Measurements from ENCODE around the gene MYMX. TPM values are rescaled to one million over a fixed set of nuclear protein-coding genes. Genes with fewer than 3 reads are reported as not detected.
A peak's percentile ranks its signal among the peaks of the same experiment; 100 is the strongest.

The MYMX gene
- total RNA-seq, 1 donor from 2014 or later, result not detected

GRCh38 chr6:44224029-44224964 lies 7.6 kb downstream of the MYMX start:
- peak overlapping the region; percentile 82 for H3K27ac Mint-ChIP-seq (ENCODE audit: unreplicated experiment)
- H3K9me3 Mint-ChIP-seq (ENCODE audit: low read depth), result no peaks in the 10 kb centered on the region
- peaks cover 84% of the 10 kb centered on the region for H3K4me1 Mint-ChIP-seq (ENCODE audit: low read depth)
- peaks cover 3% of the 10 kb centered on the region for H3K36me3 Mint-ChIP-seq (ENCODE audit: low read depth)
- no peaks in the 10 kb centered on the region for H3K27me3 Mint-ChIP-seq (ENCODE audit: low read depth)
- H3K4me3 Mint-ChIP-seq (ENCODE audit: unreplicated experiment), result peak overlapping the region; percentile 86
- no peak for TF ChIP-seq CTCF (IDR thresholded peaks at IDR 0.05)
- no peak for DNase-seq (ENCODE audit: low spot score)

DNA sequence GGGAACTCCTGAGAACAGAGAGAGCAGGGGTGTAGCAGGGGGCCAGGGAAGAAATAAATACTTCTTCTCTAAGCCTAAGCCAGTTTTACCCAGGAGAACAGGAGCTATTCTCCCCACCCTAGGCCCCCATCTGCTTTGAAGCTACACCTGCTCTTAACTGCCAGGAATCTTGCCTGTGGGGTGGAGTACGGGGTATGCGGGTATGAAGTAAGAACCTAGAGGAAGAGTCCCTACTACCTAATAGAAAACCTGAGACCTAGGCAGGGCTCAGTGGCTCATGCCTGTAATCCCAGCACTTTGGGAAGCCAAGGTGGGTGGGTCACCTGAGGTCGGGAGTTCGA lies 8.2 kb downstream of the MYMX start:
- Mint-ChIP-seq H3K4me3 (ENCODE audit: unreplicated experiment) (peak overlapping the region; percentile 86), H3K4me1 (ENCODE audit: low read depth) (peaks cover 85% of the 10 kb centered on the region), H3K27me3 (ENCODE audit: low read depth) (no peaks in the 10 kb centered on the region), H3K9me3 (ENCODE audit: low read depth) (no peaks in the 10 kb centered on the region), H3K36me3 (ENCODE audit: low read depth) (peaks cover 5% of the 10 kb centered on the region), H3K27ac (ENCODE audit: unreplicated experiment) (peak overlapping the region; percentile 82)
- TF ChIP-seq CTCF (IDR thresholded peaks at IDR 0.05), result no peak
- DNase-seq (ENCODE audit: low spot score), result no peak

DNA sequence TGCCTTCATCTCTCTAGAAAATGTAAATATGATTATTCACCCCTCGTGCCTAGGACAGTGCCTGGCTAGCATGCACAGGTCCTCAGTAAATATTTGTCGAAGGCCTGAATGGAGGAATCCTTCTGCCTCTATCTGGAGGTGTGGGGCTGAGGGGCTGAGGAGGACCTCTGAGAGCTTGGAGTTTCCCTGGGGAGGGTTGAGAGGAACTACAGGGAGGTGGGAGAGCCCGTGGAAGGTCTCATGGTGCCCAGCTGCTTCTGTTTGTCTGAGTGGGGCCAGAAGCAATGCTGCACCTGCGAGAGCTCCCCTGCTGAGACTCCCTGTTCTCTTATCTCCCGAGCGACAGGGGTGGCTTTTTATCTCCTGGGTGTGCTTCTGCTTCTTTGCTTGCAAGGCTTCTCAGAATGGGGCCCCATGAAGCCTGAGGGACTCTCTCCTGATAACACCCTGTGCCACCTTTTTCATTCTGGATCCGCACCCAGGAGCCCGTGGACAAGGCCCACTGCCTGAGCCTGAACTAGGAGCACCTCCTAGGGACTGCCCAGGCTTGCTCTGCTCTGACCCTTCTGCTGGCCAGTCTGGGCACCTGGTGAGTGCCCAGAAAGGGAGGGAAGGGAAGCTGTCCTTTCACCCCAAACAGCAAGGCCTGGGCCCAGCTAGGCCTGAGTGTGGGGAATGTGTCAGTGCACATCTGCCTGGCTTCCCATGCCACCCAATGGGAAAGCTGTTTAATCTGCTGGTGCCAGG lies 9.0 kb downstream of the MYMX start:
- no peaks in the 10 kb centered on the region for H3K9me3 Mint-ChIP-seq (ENCODE audit: low read depth)
- peaks cover 7% of the 10 kb centered on the region for H3K36me3 Mint-ChIP-seq (ENCODE audit: low read depth)
- TF ChIP-seq CTCF (IDR thresholded peaks at IDR 0.05), result no peak
- H3K4me3 Mint-ChIP-seq (ENCODE audit: unreplicated experiment), result peak overlapping the region; percentile 70
- no peaks in the 10 kb centered on the region for H3K27me3 Mint-ChIP-seq (ENCODE audit: low read depth)
- H3K27ac Mint-ChIP-seq (ENCODE audit: unreplicated experiment), result peak overlapping the region; percentile 51
- DNase-seq (ENCODE audit: low spot score), result no peak
- peaks cover 83% of the 10 kb centered on the region for H3K4me1 Mint-ChIP-seq (ENCODE audit: low read depth)

DNA sequence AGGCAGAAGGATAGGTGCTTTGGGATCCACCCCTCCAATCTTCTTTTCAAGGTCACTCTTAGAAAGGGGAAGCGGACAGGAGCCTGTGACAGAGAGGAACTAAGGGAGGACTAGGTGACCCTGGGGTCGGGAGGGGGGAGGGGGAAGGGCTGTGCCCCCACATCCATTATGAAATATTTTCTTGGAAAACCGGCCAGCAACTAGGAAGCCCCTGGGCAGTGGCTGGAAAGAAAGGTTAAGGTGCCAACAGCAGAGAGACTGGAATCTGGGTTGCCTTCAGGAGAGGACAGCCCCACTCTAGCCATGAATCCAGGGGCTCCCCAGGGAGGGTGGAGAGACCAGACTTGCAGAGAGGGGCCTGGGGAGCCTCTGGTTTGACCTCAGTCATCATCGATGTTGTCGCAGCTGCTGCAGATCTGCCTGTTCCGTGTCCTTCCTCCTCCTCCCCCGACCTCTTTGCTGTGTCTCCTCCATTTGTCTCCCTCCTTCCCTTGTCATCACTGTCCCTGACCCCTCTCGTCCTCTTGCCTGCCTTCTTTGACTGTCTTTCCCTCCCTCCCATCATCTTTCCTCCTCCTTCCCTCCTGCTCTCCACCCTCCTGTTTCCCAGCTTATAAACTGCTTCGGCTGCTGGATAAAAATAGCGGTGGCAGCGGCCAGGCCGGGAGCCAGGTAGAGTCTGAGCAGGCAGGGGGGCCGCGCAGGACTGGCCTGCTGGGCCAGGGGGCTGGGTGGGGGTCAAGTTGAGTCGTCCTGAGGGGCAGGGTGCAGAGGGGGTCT lies 9.8 kb downstream of the MYMX start:
- Mint-ChIP-seq H3K27me3 (ENCODE audit: low read depth) (no peaks in the 10 kb centered on the region), H3K27ac (ENCODE audit: unreplicated experiment) (peak overlapping the region; percentile 76), H3K4me1 (ENCODE audit: low read depth) (peaks cover 80% of the 10 kb centered on the region), H3K36me3 (ENCODE audit: low read depth) (peaks cover 12% of the 10 kb centered on the region), H3K9me3 (ENCODE audit: low read depth) (no peaks in the 10 kb centered on the region), H3K4me3 (ENCODE audit: unreplicated experiment) (peak overlapping the region; percentile 70)
- TF ChIP-seq CTCF (IDR thresholded peaks at IDR 0.05), result no peak
- DNase-seq (ENCODE audit: low spot score), result no peak
